ENCODE measurements around the gene CD59.

The CD59 gene

GRCh38 chr11:33656768-33657167, 79.5 kb downstream of the CD59 start:
- no peak overlapping the region for H3K4me3 ChIP-seq (ENCODE audit: low read depth, low read length)
- no peak for DNase-seq (ENCODE audit: low read depth)
- no peak for TF ChIP-seq MAX (IDR thresholded peaks at IDR 0.05; ENCODE audit: low read depth, low read length)
- TF ChIP-seq POLR2A (IDR thresholded peaks at IDR 0.05; ENCODE audit: extremely low read depth, insufficient read length): no peak
- no peak for TF ChIP-seq MYC (IDR thresholded peaks at IDR 0.05; ENCODE audit: low read depth, low read length)
- no peak for TF ChIP-seq CTCF (IDR thresholded peaks at IDR 0.05; ENCODE audit: low read depth, low read length)

GRCh38 chr11:33655842-33656600, 80.2 kb downstream of the CD59 start:
- H3K4me3 ChIP-seq (ENCODE audit: low read depth, low read length): no peak overlapping the region
- DNase-seq (ENCODE audit: low read depth): no peak
- TF ChIP-seq POLR2A (IDR thresholded peaks at IDR 0.05; ENCODE audit: extremely low read depth, insufficient read length) (no peak), MAX (IDR thresholded peaks at IDR 0.05; ENCODE audit: low read depth, low read length) (no peak), MYC (IDR thresholded peaks at IDR 0.05; ENCODE audit: low read depth, low read length) (no peak), CTCF (IDR thresholded peaks at IDR 0.05; ENCODE audit: low read depth, low read length) (no peak)

- TF ChIP-seq MAX (IDR thresholded peaks at IDR 0.05; ENCODE audit: low read depth, low read length): no peak
- no peak for TF ChIP-seq POLR2A (IDR thresholded peaks at IDR 0.05; ENCODE audit: extremely low read depth, insufficient read length)
- no peak for TF ChIP-seq MYC (IDR thresholded peaks at IDR 0.05; ENCODE audit: low read depth, low read length)
- TF ChIP-seq CTCF (IDR thresholded peaks at IDR 0.05; ENCODE audit: low read depth, low read length): no peak
- no peak overlapping the region for H3K4me3 ChIP-seq (ENCODE audit: low read depth, low read length)
- DNase-seq (ENCODE audit: low read depth): no peak
Measured at GRCh38 chr11:33654594-33654993, 81.6 kb downstream of the CD59 start.

Data from NB4 (cell line).